ENCODE measurements around the gene COL17A1.
A peak's percentile ranks its signal among the peaks of the same experiment; 100 is the strongest.

The COL17A1 gene

DNA sequence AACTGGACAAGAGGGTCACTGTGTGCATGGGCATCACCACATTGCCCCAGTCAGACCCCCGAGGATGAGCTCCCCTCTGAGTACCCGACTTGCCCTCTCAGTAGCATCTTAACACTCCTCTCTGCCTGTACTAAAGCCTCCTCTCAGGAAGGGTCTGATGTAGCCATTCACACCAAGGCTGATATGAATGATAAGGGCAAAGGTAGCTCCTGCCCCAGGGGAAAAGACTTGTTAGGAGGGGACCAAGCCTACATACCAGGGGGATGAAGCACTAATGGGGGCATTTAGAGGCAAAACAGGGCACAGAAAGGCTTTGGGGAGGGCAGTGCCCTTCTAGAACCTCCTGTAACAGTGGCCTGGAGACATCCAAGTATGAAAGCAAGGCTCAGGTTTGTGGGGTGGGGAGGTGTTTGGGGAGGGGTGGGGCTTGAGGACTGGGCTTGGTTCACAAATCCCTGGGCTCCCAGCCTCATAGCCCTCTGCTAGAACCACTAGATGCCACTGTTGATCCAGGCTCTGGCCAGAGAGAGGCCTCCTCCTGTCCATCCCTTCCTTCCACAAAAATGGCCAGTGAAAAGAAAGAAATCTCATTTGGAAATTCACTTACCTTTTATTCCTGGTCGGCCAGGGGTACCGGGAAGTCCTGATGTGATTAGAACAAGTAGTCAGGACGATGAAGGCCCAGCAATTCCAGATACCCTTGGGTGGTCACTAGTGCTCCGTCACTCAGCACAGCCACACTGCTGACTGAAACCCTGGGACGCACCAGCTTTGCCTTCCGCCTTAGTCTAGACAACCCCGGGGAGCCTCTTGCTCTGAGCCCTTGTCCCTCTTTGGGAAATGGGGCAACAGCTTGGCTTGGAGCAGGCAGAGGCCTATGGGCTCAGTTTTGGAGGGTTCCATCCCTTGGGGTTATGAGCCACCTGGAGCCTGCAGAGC is 40.3 kb downstream of the COL17A1 start:
- TF ChIP-seq, protein P1, sequence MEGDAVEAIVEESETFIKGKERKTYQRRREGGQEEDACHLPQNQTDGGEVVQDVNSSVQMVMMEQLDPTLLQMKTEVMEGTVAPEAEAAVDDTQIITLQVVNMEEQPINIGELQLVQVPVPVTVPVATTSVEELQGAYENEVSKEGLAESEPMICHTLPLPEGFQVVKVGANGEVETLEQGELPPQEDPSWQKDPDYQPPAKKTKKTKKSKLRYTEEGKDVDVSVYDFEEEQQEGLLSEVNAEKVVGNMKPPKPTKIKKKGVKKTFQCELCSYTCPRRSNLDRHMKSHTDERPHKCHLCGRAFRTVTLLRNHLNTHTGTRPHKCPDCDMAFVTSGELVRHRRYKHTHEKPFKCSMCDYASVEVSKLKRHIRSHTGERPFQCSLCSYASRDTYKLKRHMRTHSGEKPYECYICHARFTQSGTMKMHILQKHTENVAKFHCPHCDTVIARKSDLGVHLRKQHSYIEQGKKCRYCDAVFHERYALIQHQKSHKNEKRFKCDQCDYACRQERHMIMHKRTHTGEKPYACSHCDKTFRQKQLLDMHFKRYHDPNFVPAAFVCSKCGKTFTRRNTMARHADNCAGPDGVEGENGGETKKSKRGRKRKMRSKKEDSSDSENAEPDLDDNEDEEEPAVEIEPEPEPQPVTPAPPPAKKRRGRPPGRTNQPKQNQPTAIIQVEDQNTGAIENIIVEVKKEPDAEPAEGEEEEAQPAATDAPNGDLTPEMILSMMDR (IDR thresholded peaks at IDR 0.05; ENCODE audit: poor library complexity, severe bottlenecking), result peak; percentile 55
- Histone ChIP-seq H3K9me3 (ENCODE audit: severe bottlenecking) (no peaks in the 10 kb centered on the region), H3K27me3 (ENCODE audit: insufficient read depth, poor library complexity, severe bottlenecking) (no peaks in the 10 kb centered on the region), H3K4me1 (ENCODE audit: insufficient read depth, poor library complexity, severe bottlenecking) (peaks cover 9% of the 10 kb centered on the region), H3K4me3 (ENCODE audit: severe bottlenecking) (no peak overlapping the region), H3K36me3 (ENCODE audit: low read depth) (peaks cover 100% of the 10 kb centered on the region), H3K27ac (ENCODE audit: poor library complexity, severe bottlenecking) (no peak overlapping the region)
- ATAC-seq (ENCODE audit: low read depth), result peak; percentile 56
- no peak for DNase-seq (ENCODE audit: low spot score)

GRCh38 chr10:104043854-104044253 is 41.8 kb downstream of the COL17A1 start:
- no peak for ATAC-seq (ENCODE audit: low read depth)

DNA sequence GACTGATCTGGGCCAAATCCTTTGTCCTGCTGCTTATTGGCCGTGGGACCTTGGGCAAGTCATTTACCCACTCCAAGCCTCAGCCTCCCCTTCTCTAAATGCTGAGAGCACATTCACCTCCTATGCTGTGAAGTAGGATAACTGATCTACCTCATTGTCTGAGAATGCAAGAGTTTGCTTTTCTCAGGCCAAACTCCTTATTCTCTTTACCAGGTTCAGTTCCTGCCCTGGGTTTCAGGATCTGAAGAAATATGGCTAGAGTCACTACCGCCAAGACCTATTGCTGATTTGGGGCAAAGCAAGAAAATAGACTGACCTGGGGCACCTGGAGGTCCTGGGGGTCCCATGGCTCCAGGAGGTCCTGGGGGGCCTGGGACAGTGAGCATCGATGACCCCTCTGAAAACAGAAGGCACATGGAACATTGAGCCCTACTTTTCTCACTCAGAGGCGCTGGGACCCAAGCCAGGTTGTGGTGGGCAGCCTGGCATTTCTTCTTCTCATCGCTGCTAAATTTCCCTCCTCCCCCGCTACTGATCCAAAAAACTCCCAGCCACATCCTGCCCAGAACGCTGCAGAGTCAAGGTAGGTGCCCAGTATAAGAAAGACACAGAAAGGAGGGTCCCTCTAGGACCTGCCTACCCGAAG is 42.4 kb downstream of the COL17A1 start:
- ATAC-seq (ENCODE audit: low read depth) (no peak), DNase-seq (ENCODE audit: low spot score) (no peak)
- Histone ChIP-seq H3K27me3 (ENCODE audit: insufficient read depth, poor library complexity, severe bottlenecking) (no peaks in the 10 kb centered on the region), H3K36me3 (ENCODE audit: low read depth) (peaks cover 100% of the 10 kb centered on the region), H3K9me3 (ENCODE audit: severe bottlenecking) (no peaks in the 10 kb centered on the region), H3K4me1 (ENCODE audit: insufficient read depth, poor library complexity, severe bottlenecking) (no peaks in the 10 kb centered on the region), H3K27ac (ENCODE audit: poor library complexity, severe bottlenecking) (no peak overlapping the region), H3K4me3 (ENCODE audit: severe bottlenecking) (no peak overlapping the region)
- TF ChIP-seq, protein P1 (IDR thresholded peaks at IDR 0.05; ENCODE audit: poor library complexity, severe bottlenecking), result no peak

More at GRCh38 chr10:104043854-104044253, 41.8 kb downstream of the COL17A1 start:
- Histone ChIP-seq H3K27me3 (ENCODE audit: insufficient read depth, poor library complexity, severe bottlenecking) (no peaks in the 10 kb centered on the region), H3K4me3 (ENCODE audit: severe bottlenecking) (no peak overlapping the region), H3K9me3 (ENCODE audit: severe bottlenecking) (no peaks in the 10 kb centered on the region), H3K4me1 (ENCODE audit: insufficient read depth, poor library complexity, severe bottlenecking) (no peaks in the 10 kb centered on the region), H3K36me3 (ENCODE audit: low read depth) (peaks cover 100% of the 10 kb centered on the region), H3K27ac (ENCODE audit: poor library complexity, severe bottlenecking) (no peak overlapping the region)
- TF ChIP-seq, protein P1 (IDR thresholded peaks at IDR 0.05; ENCODE audit: poor library complexity, severe bottlenecking), result no peak
- DNase-seq (ENCODE audit: low spot score), result no peak

DNA sequence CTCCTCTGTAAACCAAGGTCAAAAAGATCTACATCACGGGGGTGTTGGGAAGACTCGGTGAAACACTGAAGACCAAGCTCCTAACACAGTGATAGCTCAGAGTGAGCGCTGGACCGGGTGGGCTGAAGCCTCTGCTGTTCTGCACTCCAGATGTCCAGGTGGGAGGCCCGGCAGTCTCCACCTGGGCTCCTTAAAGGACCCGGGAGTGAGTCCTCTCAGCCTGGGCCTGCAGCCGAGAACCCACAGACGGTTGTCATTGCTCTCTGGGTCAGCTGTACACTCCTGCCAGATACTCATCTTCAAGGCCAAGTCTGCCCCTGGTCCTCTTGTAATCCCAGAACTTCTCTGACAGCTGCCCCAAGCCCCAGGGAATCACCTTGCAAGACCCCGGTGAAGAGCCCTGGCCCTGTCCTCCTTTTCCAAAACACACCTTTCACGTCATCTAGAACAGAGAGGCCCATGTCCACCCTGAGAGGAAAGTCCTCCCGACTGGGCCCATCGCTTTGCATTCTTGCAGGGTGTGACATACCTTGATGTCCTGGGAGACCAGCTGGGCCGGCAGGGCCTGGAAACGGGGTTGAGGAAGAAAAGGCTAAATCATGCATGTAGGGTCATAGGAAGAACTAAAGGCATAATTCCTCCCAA is 43.7 kb downstream of the COL17A1 start:
- ATAC-seq (ENCODE audit: low read depth), result no peak
- TF ChIP-seq, protein P1 (IDR thresholded peaks at IDR 0.05; ENCODE audit: poor library complexity, severe bottlenecking), result no peak

More for the DNA sequence above, 43.7 kb downstream of the COL17A1 start:
- no peaks in the 10 kb centered on the region for H3K4me1 ChIP-seq (ENCODE audit: insufficient read depth, poor library complexity, severe bottlenecking)
- no peaks in the 10 kb centered on the region for H3K9me3 ChIP-seq (ENCODE audit: severe bottlenecking)
- H3K4me3 ChIP-seq (ENCODE audit: severe bottlenecking), result no peak overlapping the region
- no peaks in the 10 kb centered on the region for H3K27me3 ChIP-seq (ENCODE audit: insufficient read depth, poor library complexity, severe bottlenecking)
- no peak overlapping the region for H3K27ac ChIP-seq (ENCODE audit: poor library complexity, severe bottlenecking)
- H3K36me3 ChIP-seq (ENCODE audit: low read depth), result peaks cover 99% of the 10 kb centered on the region
- DNase-seq (ENCODE audit: low spot score), result no peak

Data from RWPE2 (cell line).